GM23338 (cell line): ENCODE measurements around the gene SLC7A5. TPM values are rescaled to one million over a fixed set of nuclear protein-coding genes. Genes with fewer than 3 reads are reported as not detected.
"Not testable (repeated sequence)": the region's sequence is repeated elsewhere in the genome, so short reads cannot be mapped to it uniquely, and the experiment has no call there.

Experiments
- ATAC-seq: fragments of 200-7000 bp; cut with Tn5 transposase; 3 replicates; pipeline ENCODE4 v1.9.1; 2020
- DNase-seq: peaks from one replicate; pipeline ENCODE4 v3.0.0-alpha.2; 2015; ENCODE audit warnings: low spot score
- H2AFZ ChIP-seq: fragments of 200-600 bp; sonication (generic); 2 replicates; pipeline ENCODE4 v1.8.0; 2016; ENCODE audit warnings: antibody characterized with exemption, mild to moderate bottlenecking, moderate library complexity
- H3F3A ChIP-seq: fragments of 200-600 bp; sonication (generic); replicated peaks from 2 replicates; pipeline ENCODE4 v1.8.0; 2017; ENCODE audit warnings: antibody characterized with exemption, mixed run types, low read depth
- H3K27ac ChIP-seq: fragments of 200-600 bp; sonication (generic); 2 replicates; pipeline ENCODE4 v1.6.1; 2016; ENCODE audit warnings: low read depth
- H3K27me3 ChIP-seq: fragments of 200-600 bp; sonication (generic); 2 replicates; pipeline ENCODE4 v1.8.0; 2016; ENCODE audit warnings: mild to moderate bottlenecking, mixed run types, moderate library complexity; ENCODE audit not compliant: insufficient read depth
- H3K36me3 ChIP-seq: fragments of 200-600 bp; sonication (generic); 2 replicates; pipeline ENCODE4 v1.8.0; 2016; ENCODE audit warnings: mild to moderate bottlenecking; ENCODE audit not compliant: insufficient read depth
- H3K4me1 ChIP-seq: fragments of 200-600 bp; sonication (generic); 2 replicates; pipeline ENCODE4 v1.8.0; 2016; ENCODE audit warnings: mild to moderate bottlenecking, moderate library complexity; ENCODE audit not compliant: insufficient read depth
- H3K4me2 ChIP-seq: fragments of 200-600 bp; sonication (generic); 2 replicates; pipeline ENCODE4 v1.7.1; 2017; ENCODE audit warnings: mixed run types
- H3K4me3 ChIP-seq: fragments of 200-600 bp; sonication (generic); 2 replicates; pipeline ENCODE4 v1.6.1; 2016; ENCODE audit warnings: mixed run types
- H3K79me2 ChIP-seq: fragments of 200-600 bp; sonication (generic); replicated peaks from 2 replicates; pipeline ENCODE4 v1.8.0; 2017; ENCODE audit warnings: mild to moderate bottlenecking; ENCODE audit not compliant: insufficient read depth
- H3K9me2 ChIP-seq: fragments of 200-600 bp; sonication (generic); 2 replicates; pipeline ENCODE4 v1.8.0; 2017; ENCODE audit not compliant: insufficient read depth
- H4K20me1 ChIP-seq: fragments of 200-600 bp; sonication (generic); replicated peaks from 2 replicates; pipeline ENCODE4 v1.8.0; 2017; ENCODE audit warnings: mild to moderate bottlenecking; ENCODE audit not compliant: insufficient read depth
- H3K27ac Mint-ChIP-seq: 2 replicates; pipeline ENCODE4 v1.8.0; 2020; ENCODE audit warnings: inconsistent platforms, mild to moderate bottlenecking, moderate library complexity, mixed read lengths
- H3K27me3 Mint-ChIP-seq: 3 replicates; pipeline ENCODE4 v1.8.0; 2022; ENCODE audit warnings: low read depth, mild to moderate bottlenecking, moderate library complexity, mixed read lengths, inconsistent platforms; ENCODE audit not compliant: insufficient read depth, poor library complexity
- H3K36me3 Mint-ChIP-seq: 3 replicates; pipeline ENCODE4 v1.8.0; 2021; ENCODE audit warnings: low read depth, mild to moderate bottlenecking, inconsistent platforms, moderate library complexity, mixed read lengths
- H3K4me1 Mint-ChIP-seq: 3 replicates; pipeline ENCODE4 v1.8.0; 2020; ENCODE audit warnings: mild to moderate bottlenecking, inconsistent platforms, mixed read lengths
- H3K4me3 Mint-ChIP-seq: 3 replicates; pipeline ENCODE4 v1.8.0; 2021; ENCODE audit warnings: moderate library complexity, mild to moderate bottlenecking, inconsistent platforms, mixed read lengths
- H3K9me3 Mint-ChIP-seq: 3 replicates; pipeline ENCODE4 v1.8.0; 2020; ENCODE audit warnings: moderate library complexity, mild to moderate bottlenecking, inconsistent platforms, mixed read lengths
- NANOG ChIP-seq: IDR thresholded peaks from 2 replicates; pipeline ENCODE4 v1.6.1; 2016; ENCODE audit warnings: antibody characterized with exemption, borderline replicate concordance
- polyA plus RNA-seq: library from polyadenylated mRNA; unstranded; fragments of >200 nt; fragmentation: Nextera tagmentation; extraction: Ambion mirVana; gene quantifications from 2 replicates; pipeline ENCODE4 v1.2.1, GENCODE V29; 2016
- total RNA-seq: library from RNA; depleted of rRNA; stranded (reverse); fragments of >200 nt; shearing (Covaris generic); gene quantifications from 2 replicates; pipeline ENCODE4 v1.2.3, GENCODE V29; 2014
- TF ChIP-seq, protein P1 (sequence below): IDR thresholded peaks from one replicate; pipeline ENCODE4 v1.6.1; 2018; ENCODE audit warnings: antibody characterized with exemption; ENCODE audit not compliant: unreplicated experiment

Gene SLC7A5
- total and polyA plus RNA-seq, 2 experiments from 2014 or later, result 107 to 386 TPM

DNA sequence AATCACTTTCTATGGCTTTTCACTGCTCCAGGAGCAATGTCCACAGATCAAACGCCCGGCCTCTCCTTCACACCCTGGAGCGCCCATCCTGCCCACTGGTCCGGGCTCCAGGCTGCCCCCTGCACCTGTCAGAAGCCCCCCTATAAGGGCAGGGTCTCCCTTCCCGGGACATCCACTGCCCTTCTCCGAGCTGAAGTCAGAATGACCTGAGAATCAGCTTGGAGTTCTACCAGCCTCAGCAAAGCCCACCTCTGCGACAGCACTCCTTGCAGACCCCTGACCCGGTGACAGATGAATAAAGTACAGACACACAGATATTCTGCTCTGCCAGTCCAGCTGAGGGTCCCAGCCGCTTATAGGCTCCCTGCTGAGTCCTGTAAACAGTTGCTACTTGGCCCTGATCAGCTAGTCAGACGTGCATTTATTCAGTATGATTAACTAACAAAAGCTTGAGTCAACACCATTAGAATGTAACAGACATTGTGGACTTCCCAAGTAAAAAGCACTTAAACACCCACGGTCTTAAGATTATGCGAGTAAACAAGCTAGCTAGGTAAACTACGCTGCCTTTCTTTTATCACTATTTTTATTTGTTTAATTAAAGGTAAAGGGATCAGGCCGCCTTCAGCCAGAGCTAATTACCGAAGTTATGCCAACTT, 4.8 kb downstream of the SLC7A5 start:
- peak overlapping the region; percentile 58 for H3K4me2 ChIP-seq
- H3K9me2 ChIP-seq, result no peaks in the 10 kb centered on the region
- TF ChIP-seq, protein P1, sequence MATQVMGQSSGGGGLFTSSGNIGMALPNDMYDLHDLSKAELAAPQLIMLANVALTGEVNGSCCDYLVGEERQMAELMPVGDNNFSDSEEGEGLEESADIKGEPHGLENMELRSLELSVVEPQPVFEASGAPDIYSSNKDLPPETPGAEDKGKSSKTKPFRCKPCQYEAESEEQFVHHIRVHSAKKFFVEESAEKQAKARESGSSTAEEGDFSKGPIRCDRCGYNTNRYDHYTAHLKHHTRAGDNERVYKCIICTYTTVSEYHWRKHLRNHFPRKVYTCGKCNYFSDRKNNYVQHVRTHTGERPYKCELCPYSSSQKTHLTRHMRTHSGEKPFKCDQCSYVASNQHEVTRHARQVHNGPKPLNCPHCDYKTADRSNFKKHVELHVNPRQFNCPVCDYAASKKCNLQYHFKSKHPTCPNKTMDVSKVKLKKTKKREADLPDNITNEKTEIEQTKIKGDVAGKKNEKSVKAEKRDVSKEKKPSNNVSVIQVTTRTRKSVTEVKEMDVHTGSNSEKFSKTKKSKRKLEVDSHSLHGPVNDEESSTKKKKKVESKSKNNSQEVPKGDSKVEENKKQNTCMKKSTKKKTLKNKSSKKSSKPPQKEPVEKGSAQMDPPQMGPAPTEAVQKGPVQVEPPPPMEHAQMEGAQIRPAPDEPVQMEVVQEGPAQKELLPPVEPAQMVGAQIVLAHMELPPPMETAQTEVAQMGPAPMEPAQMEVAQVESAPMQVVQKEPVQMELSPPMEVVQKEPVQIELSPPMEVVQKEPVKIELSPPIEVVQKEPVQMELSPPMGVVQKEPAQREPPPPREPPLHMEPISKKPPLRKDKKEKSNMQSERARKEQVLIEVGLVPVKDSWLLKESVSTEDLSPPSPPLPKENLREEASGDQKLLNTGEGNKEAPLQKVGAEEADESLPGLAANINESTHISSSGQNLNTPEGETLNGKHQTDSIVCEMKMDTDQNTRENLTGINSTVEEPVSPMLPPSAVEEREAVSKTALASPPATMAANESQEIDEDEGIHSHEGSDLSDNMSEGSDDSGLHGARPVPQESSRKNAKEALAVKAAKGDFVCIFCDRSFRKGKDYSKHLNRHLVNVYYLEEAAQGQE, result no peak
- TF ChIP-seq NANOG, result peak; percentile 86
- no peak for ATAC-seq
- Mint-ChIP-seq H3K4me1 (peaks cover 45% of the 10 kb centered on the region), H3K4me3 (peak overlapping the region; percentile 56; the same call in 1 of the 3 replicates), H3K27me3 (peaks cover 52% of the 10 kb centered on the region), H3K36me3 (peaks cover 80% of the 10 kb centered on the region), H3K27ac (no peak overlapping the region), H3K9me3 (peaks cover 6% of the 10 kb centered on the region; the same call in 1 of the 3 replicates)
- H3K79me2 ChIP-seq, result peaks cover 93% of the 10 kb centered on the region
- H3K36me3 ChIP-seq, result peaks cover 2% of the 10 kb centered on the region; the same call in 1 of the 2 replicates
- peak; percentile 52 for DNase-seq
- peaks cover 21% of the 10 kb centered on the region for H3K4me1 ChIP-seq
- peak overlapping the region; percentile 31 for H3K4me3 ChIP-seq
- peaks cover 67% of the 10 kb centered on the region for H4K20me1 ChIP-seq
- H3K27ac ChIP-seq, result no peak overlapping the region
- peaks cover 51% of the 10 kb centered on the region for H3K27me3 ChIP-seq
- H2AFZ ChIP-seq, result no peak overlapping the region
- 0 out of 2 replicates have a peak, but pooled peaks cover 4% of the 10 kb centered on the region for H3F3A ChIP-seq

DNA sequence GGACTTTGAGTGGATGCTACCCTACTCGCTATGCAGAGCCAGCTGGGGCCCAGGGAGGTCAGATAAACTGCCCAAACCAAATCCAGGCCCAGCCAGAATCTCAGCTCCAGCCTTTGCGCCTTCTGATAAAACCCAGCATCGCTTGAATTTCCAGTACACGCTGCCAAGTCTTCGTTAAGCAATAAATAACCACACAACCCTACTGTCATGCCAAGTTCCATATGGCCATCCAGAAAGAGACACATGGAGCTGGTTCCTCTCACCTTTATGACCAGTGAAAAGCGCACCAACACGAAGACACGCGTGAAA, 6.0 kb downstream of the SLC7A5 start:
- H3K9me3 Mint-ChIP-seq, H3K4me2 ChIP-seq, H2AFZ ChIP-seq, H3F3A ChIP-seq, H3K36me3 ChIP-seq, H3K27ac Mint-ChIP-seq, H3K27ac ChIP-seq, H3K4me3 Mint-ChIP-seq, ATAC-seq, H3K9me2 ChIP-seq, DNase-seq, H3K4me3 ChIP-seq: not testable (repeated sequence)
- peaks cover 48% of the 10 kb centered on the region for H3K4me1 Mint-ChIP-seq
- H3K4me1 ChIP-seq, result peaks cover 21% of the 10 kb centered on the region
- peaks cover 44% of the 10 kb centered on the region for H3K27me3 Mint-ChIP-seq
- peaks cover 84% of the 10 kb centered on the region for H3K36me3 Mint-ChIP-seq
- peaks cover 45% of the 10 kb centered on the region for H3K27me3 ChIP-seq
- peaks cover 99% of the 10 kb centered on the region for H3K79me2 ChIP-seq
- peaks cover 64% of the 10 kb centered on the region for H4K20me1 ChIP-seq

DNA sequence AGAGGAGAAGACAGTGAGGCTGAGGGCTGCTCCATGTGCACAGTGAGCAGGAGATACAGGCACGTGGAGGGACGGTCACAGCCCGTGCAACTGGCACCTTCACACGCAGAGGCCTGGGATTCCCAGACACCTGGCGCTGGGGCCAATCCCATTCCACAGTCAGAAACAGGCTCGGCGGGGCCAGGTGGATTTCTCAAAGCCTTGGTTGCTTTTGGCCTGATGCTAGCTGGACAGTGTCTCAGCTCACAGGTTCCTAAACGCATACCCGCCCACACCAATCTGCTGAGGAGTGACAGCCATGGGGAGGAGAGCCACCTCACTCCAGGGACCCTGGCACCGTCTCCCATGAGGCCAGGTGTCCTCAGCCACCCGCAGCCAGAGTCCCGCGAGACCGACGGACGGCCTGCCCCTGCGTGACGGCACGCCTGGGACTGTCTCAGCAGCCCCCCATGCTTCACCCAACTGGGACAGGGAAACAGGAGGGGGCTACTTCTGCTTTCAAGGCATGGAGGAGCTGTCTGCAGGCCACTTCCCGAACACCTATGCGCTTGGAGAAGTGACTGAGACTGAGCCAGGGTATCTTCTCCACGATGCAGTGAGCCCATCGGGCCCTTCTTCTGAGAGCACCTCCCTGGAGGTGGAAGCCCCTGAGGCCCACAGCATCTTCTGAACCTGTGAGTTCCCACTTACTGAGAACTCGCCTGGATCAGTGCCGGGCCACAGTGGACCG, 6.5 kb downstream of the SLC7A5 start:
- H3K27ac Mint-ChIP-seq, H3K36me3 ChIP-seq, H3K27ac ChIP-seq, H3K9me3 Mint-ChIP-seq, H3K4me3 Mint-ChIP-seq, H3K9me2 ChIP-seq, H3F3A ChIP-seq, H3K4me3 ChIP-seq, H3K4me2 ChIP-seq, DNase-seq, H2AFZ ChIP-seq, ATAC-seq: not testable (repeated sequence)
- H3K36me3 Mint-ChIP-seq, result peaks cover 84% of the 10 kb centered on the region
- peaks cover 64% of the 10 kb centered on the region for H4K20me1 ChIP-seq
- peaks cover 21% of the 10 kb centered on the region for H3K4me1 ChIP-seq
- peaks cover 41% of the 10 kb centered on the region for H3K27me3 Mint-ChIP-seq
- H3K79me2 ChIP-seq, result peaks cover 99% of the 10 kb centered on the region
- peaks cover 40% of the 10 kb centered on the region for H3K27me3 ChIP-seq
- peaks cover 48% of the 10 kb centered on the region for H3K4me1 Mint-ChIP-seq

DNA sequence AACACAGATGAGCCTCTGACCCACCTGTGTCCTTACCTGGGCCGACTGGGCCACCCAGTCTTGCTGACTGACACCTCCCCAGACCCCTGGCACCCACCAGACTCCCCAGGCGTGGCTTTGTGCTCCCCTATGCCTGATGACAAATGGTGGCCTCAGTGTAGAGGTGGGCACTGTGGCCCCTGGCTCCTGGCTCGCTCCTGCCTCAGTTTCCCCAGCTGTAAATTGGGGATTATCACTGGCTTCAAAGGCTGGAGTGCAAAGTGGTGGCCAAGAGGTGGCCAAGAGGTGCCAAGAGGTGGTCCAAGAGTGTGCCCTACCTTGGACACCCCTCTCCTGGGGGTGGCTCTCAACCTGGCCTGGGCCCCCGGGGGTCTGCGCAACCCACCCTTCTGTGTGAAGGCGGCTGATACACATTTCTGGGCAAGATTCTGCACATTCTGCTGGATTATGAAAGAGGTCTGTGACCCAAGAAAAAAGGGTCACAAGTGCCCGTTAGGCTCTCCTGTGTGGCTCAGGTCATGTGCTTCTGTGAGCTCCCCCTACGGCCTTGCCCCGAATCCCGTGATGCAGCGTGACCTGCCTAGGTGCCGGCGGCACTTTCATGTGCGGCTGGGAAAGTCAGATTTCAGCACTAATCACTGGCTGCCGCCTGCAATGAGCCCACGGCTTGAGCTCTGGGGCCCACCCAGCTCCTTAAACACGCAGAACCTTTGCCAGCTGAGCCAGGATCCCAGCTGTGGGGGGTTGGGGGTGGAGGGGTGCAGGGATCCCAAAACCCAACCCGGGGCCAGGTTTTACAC, 7.8 kb downstream of the SLC7A5 start:
- not testable (repeated sequence) for H3K27ac ChIP-seq, DNase-seq, H3K9me3 Mint-ChIP-seq, H3K4me3 ChIP-seq, H3F3A ChIP-seq, H3K4me3 Mint-ChIP-seq, H2AFZ ChIP-seq, ATAC-seq, H3K36me3 ChIP-seq, H3K4me2 ChIP-seq, H3K9me2 ChIP-seq, H3K27ac Mint-ChIP-seq
- Histone ChIP-seq H4K20me1 (peaks cover 63% of the 10 kb centered on the region), H3K79me2 (peaks cover 99% of the 10 kb centered on the region), H3K4me1 (peaks cover 13% of the 10 kb centered on the region), H3K27me3 (peaks cover 28% of the 10 kb centered on the region)
- Mint-ChIP-seq H3K36me3 (peaks cover 84% of the 10 kb centered on the region), H3K4me1 (peaks cover 43% of the 10 kb centered on the region), H3K27me3 (peaks cover 29% of the 10 kb centered on the region)
